Measurements from ENCODE around the gene MUSTN1. TPM values are rescaled to one million over a fixed set of nuclear protein-coding genes. Genes with fewer than 3 reads are reported as not detected.

Gene MUSTN1
- polyA plus RNA-seq, 1 donor = 2.8 TPM

GRCh38 chr3:52793702-52794611, 40.9 kb downstream of the MUSTN1 start:
- H3K27ac ChIP-seq (ENCODE audit: low read length) = no peak overlapping the region
- no peaks in the 10 kb centered on the region for H3K36me3 ChIP-seq (ENCODE audit: control insufficient read depth, insufficient read depth, low read length)
- no peak overlapping the region for H3K4me3 ChIP-seq (ENCODE audit: low read length)
- no peaks in the 10 kb centered on the region for H3K27me3 ChIP-seq (ENCODE audit: control insufficient read depth, insufficient read depth, low read length)
- no CpG with 5 or more reads among the region's 9 CpGs for WGBS (ENCODE audit: insufficient coverage, low lambda C conversion rate)
- no peaks in the 10 kb centered on the region for H3K9me3 ChIP-seq (ENCODE audit: control insufficient read depth, low read depth, low read length)
- peak in 1 of 2 donors; percentile 53 for DNase-seq
- peaks cover 12% of the 10 kb centered on the region for H3K4me1 ChIP-seq (ENCODE audit: control insufficient read depth, insufficient read depth, low read length)

- Histone ChIP-seq H3K9me3 (ENCODE audit: control insufficient read depth, low read depth, low read length) (no peaks in the 10 kb centered on the region), H3K27ac (ENCODE audit: low read length) (no peak overlapping the region), H3K4me1 (ENCODE audit: control insufficient read depth, insufficient read depth, low read length) (peaks cover 12% of the 10 kb centered on the region), H3K27me3 (ENCODE audit: control insufficient read depth, insufficient read depth, low read length) (no peaks in the 10 kb centered on the region), H3K36me3 (ENCODE audit: control insufficient read depth, insufficient read depth, low read length) (no peaks in the 10 kb centered on the region), H3K4me3 (ENCODE audit: low read length) (no peak overlapping the region)
- no peak for DNase-seq
- WGBS (ENCODE audit: insufficient coverage, low lambda C conversion rate) = 30% methylated on average over 2 of the region's 18 CpGs
Measured at GRCh38 chr3:52792961-52793695, 41.7 kb downstream of the MUSTN1 start.

GRCh38 chr3:52792413-52792812, 42.4 kb downstream of the MUSTN1 start:
- no peak for DNase-seq
- no CpG with 5 or more reads among the region's 7 CpGs for WGBS (ENCODE audit: insufficient coverage, low lambda C conversion rate)

GRCh38 chr3:52791928-52792327, 42.9 kb downstream of the MUSTN1 start:
- H3K4me1 ChIP-seq (ENCODE audit: control insufficient read depth, insufficient read depth, low read length) = peaks cover 12% of the 10 kb centered on the region
- H3K4me3 ChIP-seq (ENCODE audit: low read length) = no peak overlapping the region
- no CpG with 5 or more reads among the region's 4 CpGs for WGBS (ENCODE audit: insufficient coverage, low lambda C conversion rate)
- DNase-seq = no peak
- H3K27ac ChIP-seq (ENCODE audit: low read length) = no peak overlapping the region
- H3K9me3 ChIP-seq (ENCODE audit: control insufficient read depth, low read depth, low read length) = no peaks in the 10 kb centered on the region
- H3K27me3 ChIP-seq (ENCODE audit: control insufficient read depth, insufficient read depth, low read length) = no peaks in the 10 kb centered on the region
- no peaks in the 10 kb centered on the region for H3K36me3 ChIP-seq (ENCODE audit: control insufficient read depth, insufficient read depth, low read length)

More at GRCh38 chr3:52792413-52792812, 42.4 kb downstream of the MUSTN1 start:
- H3K36me3 ChIP-seq (ENCODE audit: control insufficient read depth, insufficient read depth, low read length) = no peaks in the 10 kb centered on the region
- no peak overlapping the region for H3K4me3 ChIP-seq (ENCODE audit: low read length)
- H3K9me3 ChIP-seq (ENCODE audit: control insufficient read depth, low read depth, low read length) = no peaks in the 10 kb centered on the region
- H3K27me3 ChIP-seq (ENCODE audit: control insufficient read depth, insufficient read depth, low read length) = no peaks in the 10 kb centered on the region
- peaks cover 12% of the 10 kb centered on the region for H3K4me1 ChIP-seq (ENCODE audit: control insufficient read depth, insufficient read depth, low read length)
- H3K27ac ChIP-seq (ENCODE audit: low read length) = no peak overlapping the region

- Histone ChIP-seq H3K36me3 (ENCODE audit: control insufficient read depth, insufficient read depth, low read length) (no peaks in the 10 kb centered on the region), H3K27me3 (ENCODE audit: control insufficient read depth, insufficient read depth, low read length) (no peaks in the 10 kb centered on the region), H3K4me1 (ENCODE audit: control insufficient read depth, insufficient read depth, low read length) (peaks cover 12% of the 10 kb centered on the region), H3K4me3 (ENCODE audit: low read length) (no peak overlapping the region), H3K27ac (ENCODE audit: low read length) (no peak overlapping the region), H3K9me3 (ENCODE audit: control insufficient read depth, low read depth, low read length) (no peaks in the 10 kb centered on the region)
- DNase-seq = no peak
- WGBS (ENCODE audit: insufficient coverage, low lambda C conversion rate) = no CpG with 5 or more reads among the region's 12 CpGs
Measured at GRCh38 chr3:52791366-52791765, 43.5 kb downstream of the MUSTN1 start.

- Histone ChIP-seq H3K27ac (ENCODE audit: low read length) (no peak overlapping the region), H3K36me3 (ENCODE audit: control insufficient read depth, insufficient read depth, low read length) (no peaks in the 10 kb centered on the region), H3K4me3 (ENCODE audit: low read length) (no peak overlapping the region), H3K4me1 (ENCODE audit: control insufficient read depth, insufficient read depth, low read length) (peaks cover 12% of the 10 kb centered on the region), H3K27me3 (ENCODE audit: control insufficient read depth, insufficient read depth, low read length) (no peaks in the 10 kb centered on the region), H3K9me3 (ENCODE audit: control insufficient read depth, low read depth, low read length) (no peaks in the 10 kb centered on the region)
- no peak for DNase-seq
- no CpG with 5 or more reads among the region's 13 CpGs for WGBS (ENCODE audit: insufficient coverage, low lambda C conversion rate)
Measured at GRCh38 chr3:52790741-52791140, 44.1 kb downstream of the MUSTN1 start.

- Histone ChIP-seq H3K27me3 (ENCODE audit: control insufficient read depth, insufficient read depth, low read length) (no peaks in the 10 kb centered on the region), H3K36me3 (ENCODE audit: control insufficient read depth, insufficient read depth, low read length) (no peaks in the 10 kb centered on the region), H3K4me3 (ENCODE audit: low read length) (no peak overlapping the region), H3K27ac (ENCODE audit: low read length) (no peak overlapping the region), H3K4me1 (ENCODE audit: control insufficient read depth, insufficient read depth, low read length) (peaks cover 12% of the 10 kb centered on the region), H3K9me3 (ENCODE audit: control insufficient read depth, low read depth, low read length) (no peaks in the 10 kb centered on the region)
- no peak for DNase-seq
- no CpG with 5 or more reads among the region's 7 CpGs for WGBS (ENCODE audit: insufficient coverage, low lambda C conversion rate)
Measured at GRCh38 chr3:52790337-52790736, 44.5 kb downstream of the MUSTN1 start.

GRCh38 chr3:52789746-52790040, 45.1 kb downstream of the MUSTN1 start:
- Histone ChIP-seq H3K27me3 (ENCODE audit: control insufficient read depth, insufficient read depth, low read length) (no peaks in the 10 kb centered on the region), H3K4me3 (ENCODE audit: low read length) (no peak overlapping the region), H3K9me3 (ENCODE audit: control insufficient read depth, low read depth, low read length) (no peaks in the 10 kb centered on the region), H3K36me3 (ENCODE audit: control insufficient read depth, insufficient read depth, low read length) (no peaks in the 10 kb centered on the region), H3K4me1 (ENCODE audit: control insufficient read depth, insufficient read depth, low read length) (peaks cover 9% of the 10 kb centered on the region), H3K27ac (ENCODE audit: low read length) (no peak overlapping the region)
- no peak for DNase-seq
- no CpG with 5 or more reads among the region's 6 CpGs for WGBS (ENCODE audit: insufficient coverage, low lambda C conversion rate)

GRCh38 chr3:52788890-52789745, 45.7 kb downstream of the MUSTN1 start:
- H3K4me3 ChIP-seq (ENCODE audit: low read length) = no peak overlapping the region
- H3K27ac ChIP-seq (ENCODE audit: low read length) = no peak overlapping the region
- peaks cover 5% of the 10 kb centered on the region for H3K4me1 ChIP-seq (ENCODE audit: control insufficient read depth, insufficient read depth, low read length)
- no peaks in the 10 kb centered on the region for H3K27me3 ChIP-seq (ENCODE audit: control insufficient read depth, insufficient read depth, low read length)
- WGBS (ENCODE audit: insufficient coverage, low lambda C conversion rate) = no CpG with 5 or more reads among the region's 16 CpGs
- no peaks in the 10 kb centered on the region for H3K9me3 ChIP-seq (ENCODE audit: control insufficient read depth, low read depth, low read length)
- no peak for DNase-seq
- H3K36me3 ChIP-seq (ENCODE audit: control insufficient read depth, insufficient read depth, low read length) = no peaks in the 10 kb centered on the region
